Muscle of arm (tissue), 14 donors: ENCODE measurements around the gene MOXD1. TPM values are rescaled to one million over a fixed set of nuclear protein-coding genes. Genes with fewer than 3 reads are reported as not detected.

Experiments
- DNase-seq: peaks from one replicate; pipeline ENCODE4 v3.0.0-alpha.2; 2013
- long read RNA-seq, 11 donors: transcript quantifications; one replicate each; lab custom pipeline, GENCODE V29; 2026
- polyA plus RNA-seq, 12 donors: library from polyadenylated mRNA; unstranded; fragments of 120-200 nt; gene quantifications; one replicate each; pipeline ENCODE4 v1.2.1, GENCODE V29; 2013; ENCODE audit not compliant: insufficient read length in 12 of 12

MOXD1 gene
- polyA plus RNA-seq: 10 to 100 TPM in 2 of 12 donors, 1 to 10 TPM in 9, not detected in 1; 1.9 to 17.0 (median 5.7) TPM
- long read RNA-seq, donor 1, transcript MOXD1-202 (12 exons, 3,059 nt): major isoform, 5 of 12 reads
- long read RNA-seq, donor 1, partial matches to known transcripts: 7 of 12 reads
- long read RNA-seq, donor 1, other reads (novel, unspliced or antisense): 0 of 12 reads
- long read RNA-seq, donor 2, partial matches to known transcripts: 0 of 1 reads
- long read RNA-seq, donor 2, other reads (novel, unspliced or antisense): 0 of 1 reads
- long read RNA-seq, donor 3: 0 reads
- long read RNA-seq, donor 4: 0 reads
- long read RNA-seq, donor 5, partial matches to known transcripts: 0 of 2 reads
- long read RNA-seq, donor 5, other reads (novel, unspliced or antisense): 0 of 2 reads
- long read RNA-seq, donor 6, partial matches to known transcripts: 0 of 1 reads
- long read RNA-seq, donor 6, other reads (novel, unspliced or antisense): 0 of 1 reads
- long read RNA-seq, donor 7: 0 reads
- long read RNA-seq, donor 8, partial matches to known transcripts: 0 of 2 reads
- long read RNA-seq, donor 8, other reads (novel, unspliced or antisense): 0 of 2 reads
- long read RNA-seq, donor 9, partial matches to known transcripts: 0 of 3 reads
- long read RNA-seq, donor 9, other reads (novel, unspliced or antisense): 0 of 3 reads
- long read RNA-seq, donor 10, partial matches to known transcripts: 0 of 3 reads
- long read RNA-seq, donor 10, other reads (novel, unspliced or antisense): 0 of 3 reads
- long read RNA-seq, donor 11: 0 reads

DNA sequence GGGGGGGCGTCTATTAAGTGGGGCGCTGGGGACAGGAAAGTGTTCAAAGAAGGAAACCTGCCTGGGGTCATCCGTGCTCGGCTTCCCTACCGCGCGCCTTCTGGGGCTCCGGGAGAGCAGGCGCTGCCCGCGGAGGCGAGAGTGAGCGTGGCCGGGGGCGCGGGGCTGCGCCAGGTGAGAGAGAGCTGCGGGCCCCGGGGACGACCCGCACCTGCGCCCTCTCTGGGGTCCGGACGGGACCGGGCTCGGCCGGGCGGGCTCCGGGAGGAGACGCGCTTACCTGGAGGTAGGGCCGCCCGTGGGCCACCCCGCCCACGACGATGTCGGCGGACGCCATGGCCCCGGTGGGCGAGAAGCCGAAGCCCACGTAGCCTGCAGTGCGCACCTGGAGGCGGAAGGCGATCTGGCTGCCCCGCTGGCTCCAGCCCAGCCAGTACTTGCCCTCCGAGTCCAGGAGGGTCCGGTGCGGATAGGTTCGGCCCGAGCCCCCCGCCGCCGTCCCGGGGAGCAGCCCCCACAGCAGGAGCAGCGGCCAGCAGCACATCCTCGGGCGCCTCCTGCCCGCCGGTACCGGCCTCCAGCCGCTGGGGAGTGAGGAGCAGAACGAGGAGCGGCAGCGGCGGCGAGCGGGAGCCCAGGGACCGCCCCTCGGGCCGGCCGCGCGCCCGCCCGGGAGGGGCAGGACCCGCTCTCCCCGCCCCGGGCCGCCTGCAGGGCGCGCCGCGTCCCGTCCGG, at the start of gene MOXD1:
MOXD1 (minus strand) TSS at position 593 of the 735 bp plus-strand sequence; CDS start at position 544, 49 bp downstream.
- DNase-seq: no peak

DNA sequence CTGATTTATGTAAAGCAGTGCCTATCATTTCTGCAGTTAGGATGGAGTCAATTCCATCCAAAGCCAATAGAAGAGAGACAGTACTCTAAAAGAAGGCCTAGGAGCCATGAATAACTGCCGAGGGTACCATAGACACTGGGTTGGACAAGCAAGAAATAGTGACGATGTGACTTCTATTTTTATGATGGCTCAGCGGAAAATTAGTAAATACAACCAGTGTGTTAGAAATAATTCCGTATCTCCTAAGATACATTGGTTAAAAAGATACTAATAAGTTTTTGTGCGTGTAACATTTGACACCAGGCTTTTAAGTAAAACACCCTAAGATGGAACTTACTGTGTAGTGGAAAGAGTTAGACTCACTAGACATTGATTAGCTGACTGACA, 45.6 kb upstream of the MOXD1 start:
- no peak for DNase-seq

DNA sequence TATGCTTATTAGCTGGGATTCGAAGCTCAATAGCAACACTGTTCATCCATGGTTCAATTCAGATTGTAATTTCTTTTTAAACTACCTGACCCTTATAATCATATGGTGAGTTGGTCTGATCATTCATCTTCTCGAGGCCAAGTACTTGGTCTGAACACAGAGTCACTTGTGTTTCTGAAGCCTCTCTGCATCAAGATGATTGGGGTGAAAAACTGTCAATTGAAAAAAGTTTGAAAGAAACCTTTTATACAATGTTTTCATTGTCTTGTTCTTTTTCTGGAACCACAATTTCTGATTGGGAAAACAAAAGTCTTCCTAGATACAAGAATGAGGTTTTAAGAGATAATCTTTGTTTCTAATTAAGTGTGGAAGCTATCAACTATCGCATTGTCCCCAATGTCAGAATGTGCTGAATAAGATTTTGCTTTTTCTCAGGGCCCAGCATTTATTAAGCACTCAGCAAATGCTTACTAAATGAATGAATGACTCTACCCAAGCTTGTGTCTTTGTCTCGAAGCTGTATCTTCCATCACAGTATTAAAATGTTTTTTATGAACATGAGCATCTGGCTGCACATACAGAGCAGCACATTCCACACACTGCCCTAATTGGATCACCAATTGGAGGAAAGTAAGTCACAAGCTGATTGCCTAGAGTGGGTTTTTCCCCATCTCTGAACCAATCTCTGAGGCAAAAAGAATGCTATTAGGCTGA, 45.0 kb upstream of the MOXD1 start:
- DNase-seq: no peak

DNA sequence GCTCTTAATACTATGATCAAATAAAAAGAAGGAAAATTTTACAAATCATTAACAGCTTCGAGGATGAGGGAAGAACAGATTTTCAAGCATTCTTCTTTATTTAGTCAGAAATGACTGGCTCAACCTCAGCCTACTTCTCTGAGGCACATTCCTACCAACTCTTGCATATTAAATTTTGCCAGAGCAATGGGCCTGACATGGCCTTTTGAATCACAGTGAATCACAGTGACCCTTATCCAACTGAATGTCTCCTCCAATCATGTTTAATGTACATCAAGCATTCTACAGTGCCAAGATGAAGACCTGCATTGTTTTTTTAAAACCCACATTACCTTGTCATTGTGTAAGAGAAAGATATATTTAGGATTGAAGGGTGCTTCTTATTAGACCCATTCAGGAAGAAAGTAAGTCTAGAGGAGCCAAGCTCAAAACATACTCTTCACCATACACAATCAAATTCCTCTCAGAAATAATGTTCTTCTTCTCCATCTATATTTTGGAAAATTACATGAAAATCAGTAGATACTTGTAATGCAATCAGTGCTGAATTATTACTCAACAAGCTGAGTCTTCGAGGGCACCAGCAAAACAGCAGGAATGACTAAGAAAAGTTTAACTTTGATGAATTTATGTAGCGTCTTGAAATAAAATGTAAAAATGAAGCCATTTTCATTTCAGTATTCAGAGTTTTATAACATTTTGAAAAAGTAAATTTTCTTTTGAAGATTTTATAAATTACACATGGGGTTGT, 44.1 kb upstream of the MOXD1 start:
- DNase-seq: no peak

DNA sequence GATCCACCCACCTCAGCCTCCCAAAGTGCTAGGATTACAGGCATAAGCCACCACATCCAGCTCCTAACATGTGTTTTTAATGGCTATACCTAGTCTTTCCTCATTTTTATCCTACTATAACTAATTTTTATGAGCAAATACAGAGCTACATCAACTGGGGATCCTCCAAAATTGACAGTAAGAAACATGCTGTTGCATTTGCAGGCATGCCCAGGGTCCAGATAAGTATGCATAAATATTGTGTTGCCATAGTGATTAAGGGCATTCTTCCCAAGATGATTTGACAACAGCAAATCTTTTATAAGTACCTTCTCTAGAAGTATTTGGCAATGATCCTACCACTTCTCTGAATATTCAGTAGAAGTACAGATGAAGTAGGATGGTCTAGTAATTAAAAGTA, 41.9 kb upstream of the MOXD1 start:
- no peak for DNase-seq

DNA sequence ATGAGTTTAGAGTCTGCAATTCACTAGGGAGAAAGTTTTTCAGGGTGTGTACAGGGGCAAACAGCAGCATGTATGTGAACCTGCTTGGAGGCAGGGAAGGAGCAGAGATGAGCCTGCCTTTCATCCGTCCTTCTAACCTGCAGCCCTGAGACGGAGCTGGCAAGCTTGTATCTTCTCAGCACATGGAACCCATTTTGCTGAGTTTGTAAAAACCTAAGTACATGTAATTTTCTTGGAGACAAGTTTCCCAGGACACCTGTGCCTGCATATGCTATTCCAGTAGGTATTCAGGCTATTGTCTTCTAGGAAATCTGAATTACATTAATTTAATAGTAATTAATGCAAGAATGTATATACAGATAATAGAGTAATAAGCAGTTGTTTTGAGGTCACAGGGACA, 28.8 kb upstream of the MOXD1 start:
- no peak for DNase-seq

DNA sequence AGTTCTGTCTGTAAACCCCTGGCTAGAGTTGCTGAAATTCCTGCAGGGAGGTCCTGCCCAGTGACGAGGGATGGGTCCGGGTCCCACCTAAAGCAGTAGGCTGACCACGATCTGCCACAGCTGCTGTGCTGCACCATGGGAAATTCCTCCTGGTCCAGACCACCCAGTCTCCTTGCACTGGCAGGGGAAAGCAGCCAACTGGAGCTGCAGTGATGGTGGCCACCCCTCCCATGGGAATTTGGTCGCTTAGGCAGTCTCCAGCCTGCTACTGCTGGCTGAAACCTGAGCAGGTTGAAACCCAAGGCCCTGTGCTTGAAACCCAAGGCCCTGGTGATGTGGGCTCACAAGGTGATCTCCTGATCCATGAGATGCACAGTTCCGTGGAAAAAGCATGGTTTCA, 23.9 kb upstream of the MOXD1 start:
- DNase-seq: no peak

DNA sequence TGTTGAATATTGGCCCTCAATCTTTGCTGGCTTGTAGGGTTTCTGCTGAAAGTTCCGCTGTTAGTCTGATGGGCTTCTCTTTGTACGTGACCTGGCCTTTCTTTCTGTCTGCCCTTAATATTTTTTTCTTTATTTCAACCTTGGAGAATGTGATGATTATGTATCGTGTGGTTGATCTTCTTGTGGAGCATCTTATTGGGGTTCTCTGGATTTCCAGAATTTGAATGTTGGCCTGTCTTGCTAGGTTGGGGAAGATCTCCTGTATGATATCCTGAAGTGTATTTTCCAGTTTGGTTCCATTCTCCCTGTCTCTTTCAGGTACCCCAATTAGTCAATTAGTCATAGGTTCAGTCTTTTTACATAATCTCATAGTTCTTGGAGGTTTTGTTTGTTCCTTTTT, 22.6 kb upstream of the MOXD1 start:
- DNase-seq: no peak

DNA sequence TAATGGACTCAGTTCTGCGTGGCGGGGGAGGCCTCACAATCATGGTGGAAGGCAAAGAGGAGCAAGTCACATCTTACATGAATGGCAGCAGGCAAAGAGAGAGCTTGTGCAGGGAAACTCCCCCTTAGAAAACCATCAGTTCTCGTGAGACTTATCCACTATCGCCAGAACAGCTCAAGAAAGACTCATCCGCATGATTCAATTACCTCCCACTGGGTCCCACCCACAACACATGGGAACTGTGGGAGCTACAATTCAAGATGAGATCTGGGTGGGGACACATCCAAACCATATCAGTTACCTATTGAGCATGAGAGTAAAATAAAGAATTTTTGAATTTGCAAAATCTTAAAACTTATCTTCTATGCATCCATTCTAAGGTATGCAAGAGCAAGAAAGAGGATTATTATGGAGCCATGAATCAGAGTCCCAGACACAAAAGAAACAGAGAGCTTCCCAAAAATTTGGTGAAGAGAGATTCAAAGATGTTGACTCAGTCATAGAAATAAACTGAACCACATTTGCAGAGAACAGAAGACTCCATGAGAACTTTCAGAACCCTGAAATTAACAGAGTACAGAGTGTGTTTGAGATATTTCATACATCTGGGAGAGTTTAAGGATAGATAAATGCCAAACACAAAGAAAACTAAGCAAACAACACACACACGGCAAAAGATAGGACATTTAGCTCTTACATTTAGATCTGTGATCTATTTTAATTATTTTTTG, 17.1 kb upstream of the MOXD1 start:
- no peak for DNase-seq

DNA sequence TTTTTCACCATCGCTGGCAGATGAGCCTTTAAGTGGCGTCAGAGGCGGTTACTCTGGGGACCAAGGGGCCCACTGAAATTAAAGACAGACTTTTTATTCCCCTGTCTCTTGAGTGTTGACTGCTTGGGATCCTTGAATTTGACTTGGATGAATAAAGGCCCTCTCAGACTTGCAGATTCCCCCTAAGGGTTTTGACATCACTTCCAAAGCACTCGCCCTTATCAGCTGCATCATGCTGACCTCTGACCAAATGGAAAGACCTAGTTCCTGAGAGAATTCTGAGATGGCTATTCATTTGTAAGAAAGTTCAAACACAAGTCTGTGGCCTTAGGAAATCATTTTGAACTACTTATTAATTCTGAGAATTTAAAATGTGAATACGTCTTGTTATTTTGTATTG, 13.5 kb upstream of the MOXD1 start:
- DNase-seq: no peak

DNA sequence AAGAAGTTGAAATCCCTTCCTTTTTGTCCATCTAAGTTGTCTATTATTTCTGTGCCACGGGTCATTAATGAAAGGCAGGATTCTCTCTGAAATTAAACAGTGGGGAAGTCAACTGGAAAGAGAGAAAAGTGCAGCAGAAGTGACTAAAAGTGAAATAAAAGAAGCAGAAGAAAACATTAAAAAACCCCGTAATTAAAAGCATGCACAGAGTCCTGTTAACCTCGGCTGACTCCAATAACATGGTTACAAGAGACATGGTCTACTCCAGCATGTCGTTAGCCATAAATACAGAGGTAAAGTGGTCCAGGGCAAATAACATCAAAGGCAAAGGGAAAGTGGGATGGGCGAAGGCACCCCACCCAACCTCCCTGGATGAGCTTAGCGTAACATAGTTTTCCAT, 13.0 kb upstream of the MOXD1 start:
- no peak for DNase-seq

DNA sequence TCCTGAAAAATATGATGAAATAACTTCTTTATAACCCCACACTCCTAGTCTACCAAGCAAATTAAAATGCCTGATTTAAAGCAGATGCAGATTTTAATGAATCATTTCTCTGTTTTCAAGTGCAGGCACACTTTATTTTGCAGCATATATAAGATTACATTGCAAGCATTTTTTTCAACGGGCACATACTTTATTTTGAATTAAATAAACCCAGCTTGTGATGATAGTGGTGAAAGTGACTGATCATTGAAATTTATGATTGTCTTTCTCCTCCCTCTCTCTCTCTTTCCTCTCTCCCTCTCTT, 12.2 kb upstream of the MOXD1 start:
- DNase-seq: no peak

DNA sequence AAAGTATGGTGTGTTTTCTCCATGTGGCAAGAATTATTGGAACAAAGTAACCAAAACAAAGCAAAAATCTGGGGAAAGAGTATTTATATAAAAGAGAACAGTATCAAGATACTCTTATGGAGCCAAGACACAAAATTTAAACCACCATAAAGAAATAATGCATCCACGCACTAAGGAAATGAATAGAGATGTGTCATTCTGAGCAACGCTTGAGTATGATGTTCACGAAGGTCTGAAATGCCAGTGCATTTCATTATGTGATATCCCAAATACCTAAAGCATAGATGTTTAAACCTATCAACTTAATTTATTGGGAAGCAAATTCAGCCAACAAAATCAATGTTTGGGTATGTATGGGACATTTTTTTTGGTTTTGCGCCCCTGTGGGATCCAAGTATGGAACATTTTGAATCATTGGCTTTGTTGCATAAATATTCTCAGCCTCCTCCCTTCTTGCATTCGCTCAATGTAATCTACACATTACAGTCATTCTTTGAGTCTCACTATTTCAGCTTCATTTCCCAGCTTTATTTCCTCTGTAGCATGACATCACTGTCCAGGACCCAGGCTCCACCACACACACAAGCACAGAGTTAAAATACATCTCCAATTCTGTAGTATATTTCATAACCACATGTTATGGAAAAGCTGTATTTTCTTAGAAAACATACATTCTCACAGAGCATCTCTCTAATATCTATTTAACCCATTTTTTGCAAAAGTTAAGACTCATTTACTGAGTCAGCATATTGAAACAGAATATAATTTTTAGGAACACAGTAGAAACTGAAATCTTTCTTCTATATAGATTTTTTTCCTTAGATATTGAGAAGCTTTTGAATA, 11.6 kb upstream of the MOXD1 start:
- DNase-seq: no peak

DNA sequence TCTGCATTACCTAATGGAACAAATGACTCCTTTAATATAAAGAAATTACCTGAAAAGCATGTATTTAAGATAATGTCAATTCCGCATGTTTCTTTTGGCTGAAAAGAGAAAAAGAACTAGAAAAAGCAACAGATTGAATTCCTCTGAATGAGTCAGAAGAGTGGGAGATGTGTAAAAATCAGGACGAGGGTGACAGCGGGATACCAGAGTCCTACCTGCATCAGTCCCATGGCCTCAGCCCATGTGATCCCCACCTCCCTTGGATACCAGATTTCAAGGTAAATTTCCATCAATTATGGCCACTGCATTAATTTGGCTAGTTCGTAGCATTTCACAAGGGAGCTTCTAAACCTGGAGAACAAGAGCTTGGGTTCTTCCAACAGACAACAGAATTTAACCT, 10.0 kb upstream of the MOXD1 start:
- no peak for DNase-seq

DNA sequence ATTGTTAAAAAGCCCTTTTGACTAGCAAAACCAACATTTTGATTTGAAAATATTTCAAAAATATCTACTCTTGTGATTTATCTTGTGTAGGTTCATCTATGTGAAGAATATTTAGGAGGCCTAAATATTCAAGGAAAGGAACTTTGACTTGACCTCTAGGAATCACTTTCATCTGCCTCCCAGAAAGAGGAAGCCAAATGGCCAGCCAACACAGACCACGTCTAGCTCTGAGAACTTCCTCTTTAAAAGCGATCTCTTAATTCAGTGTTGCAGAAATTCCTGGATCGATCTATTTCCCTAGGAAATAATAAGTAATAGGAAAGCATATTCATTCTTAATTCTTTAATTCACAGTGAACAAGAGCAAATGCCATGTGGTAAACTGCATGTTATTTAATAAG, 9.6 kb upstream of the MOXD1 start:
- DNase-seq: no peak

DNA sequence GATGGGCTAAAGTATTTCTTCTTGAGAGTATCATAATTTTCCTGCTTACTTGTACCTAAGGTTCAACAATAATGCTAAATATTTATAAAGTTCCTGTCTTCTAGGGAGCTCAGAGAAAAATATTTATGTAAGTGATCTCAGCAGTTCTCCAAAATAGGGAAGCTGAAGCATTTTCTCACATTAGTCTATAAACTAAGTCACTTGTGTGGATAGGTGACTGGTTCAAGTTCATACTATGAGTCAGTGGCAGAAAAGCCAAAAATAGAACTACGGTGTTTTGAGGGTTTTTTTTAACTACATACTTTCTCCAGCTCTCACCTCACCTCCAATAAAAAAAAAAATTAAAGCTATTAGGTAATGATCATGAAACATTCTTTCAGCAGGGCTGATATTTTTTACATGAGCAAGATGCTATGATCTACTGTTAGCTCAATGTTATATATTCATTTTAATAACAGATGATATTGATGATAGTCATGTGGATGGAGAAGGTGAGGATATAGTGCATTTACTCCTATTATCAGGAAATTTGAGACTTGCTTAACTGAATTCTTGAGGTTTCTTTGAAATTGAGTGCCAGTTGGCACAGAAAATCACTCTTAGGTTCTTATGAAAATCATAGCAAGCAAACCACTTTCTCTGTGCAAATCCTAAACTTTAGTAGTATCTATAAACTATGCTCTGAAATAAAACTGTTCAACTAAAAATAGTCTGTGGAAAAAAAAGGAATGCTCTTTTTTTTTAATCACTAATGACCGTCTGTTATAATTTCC, 4.1 kb upstream of the MOXD1 start:
- no peak for DNase-seq

DNA sequence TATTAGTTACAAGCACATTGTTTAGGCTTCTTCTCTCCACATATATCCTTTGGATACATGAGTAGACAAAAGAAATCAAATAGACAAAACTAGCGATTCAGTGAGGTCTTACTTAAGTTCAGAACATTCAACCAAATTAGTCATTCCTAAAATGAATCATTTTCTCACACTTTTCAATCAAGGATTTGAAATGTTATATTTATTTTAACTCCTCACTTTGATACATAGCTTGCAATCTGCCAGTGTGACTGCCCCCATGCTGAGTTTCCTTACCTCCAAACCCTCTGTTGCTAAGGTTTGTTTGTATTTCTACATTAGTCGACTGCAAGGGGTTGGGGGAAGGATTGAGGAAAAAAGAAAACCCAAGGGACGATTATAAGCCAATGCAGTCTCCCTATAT, 3.5 kb upstream of the MOXD1 start:
- no peak for DNase-seq

DNA sequence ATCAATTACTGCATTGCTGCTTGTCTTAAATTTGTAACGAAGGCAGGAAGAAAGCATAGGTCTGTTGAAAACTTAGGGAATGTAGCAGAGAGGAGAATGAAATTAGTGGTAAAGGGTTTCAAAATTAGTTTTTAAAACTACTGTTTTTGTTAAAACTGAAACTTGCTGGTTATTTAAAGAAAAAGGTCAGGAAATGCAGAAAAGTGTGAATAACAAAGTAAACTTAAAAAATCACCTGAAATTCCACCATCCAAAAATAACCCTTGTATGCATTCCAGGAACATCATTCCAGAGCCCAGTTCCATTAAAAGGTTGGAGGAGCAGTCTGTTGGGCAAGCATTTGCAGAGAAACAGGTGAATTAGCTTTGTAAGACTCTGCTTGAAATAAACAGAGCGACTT, 3.1 kb upstream of the MOXD1 start:
- DNase-seq: no peak
